ENCODE data around the gene CTNNBL1.

- TF ChIP-seq CTCF (IDR thresholded peaks at IDR 0.05) (no peak), POLR2A (IDR thresholded peaks at IDR 0.05) (no peak)
Measured at GRCh38 chr20:37846573-37846972, 152.7 kb downstream of the CTNNBL1 start.
